Vagina (tissue), 2 donors: Measurements from ENCODE around the gene TMC8.

Experiments
- POLR2A ChIP-seq, 2 donors: fragments of 450-650 bp; IDR thresholded peaks; one replicate each; pipeline ENCODE4 v1.6.1; 2017; ENCODE audit warnings: antibody characterized with exemption in 2 of 2, mild to moderate bottlenecking in 2 of 2, moderate library complexity in 2 of 2
- POLR2AphosphoS5 ChIP-seq, 2 donors: sonication (generic); formaldehyde crosslinking; IDR thresholded peaks; one replicate each; pipeline ENCODE4 v1.9.0; 2017; ENCODE audit warnings: antibody characterized with exemption in 2 of 2, mild to moderate bottlenecking in 2 of 2, low read depth in 1 of 2; ENCODE audit not compliant: insufficient read depth in 1 of 2

DNA sequence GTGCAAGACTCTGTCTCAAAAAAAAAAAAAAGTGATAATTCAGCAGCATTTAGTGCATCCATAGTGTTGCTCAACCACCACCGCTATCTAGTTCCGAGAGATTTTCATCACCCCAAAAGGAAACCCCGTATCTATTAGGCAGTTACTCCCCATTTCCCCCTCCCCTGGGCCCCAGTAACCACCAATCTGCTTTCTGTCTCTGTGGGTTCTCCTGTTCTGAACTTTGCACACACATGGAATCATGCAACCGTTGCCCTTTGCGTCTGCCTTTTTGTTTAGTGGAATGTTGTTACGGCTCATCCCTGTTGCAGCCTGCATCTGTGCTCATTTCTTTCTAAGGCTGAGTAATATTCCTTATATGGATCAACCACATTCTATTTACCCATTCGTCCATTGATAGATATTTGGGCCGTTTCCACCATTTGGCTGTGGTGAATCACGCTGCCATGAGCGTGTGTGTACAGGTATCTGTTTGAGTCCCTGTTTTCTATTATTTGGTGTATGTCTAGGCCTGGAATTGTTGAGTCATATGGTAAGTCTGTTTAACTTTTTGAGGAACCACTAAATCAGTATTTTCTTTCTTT is 29.1 kb downstream of the TMC8 start:
- TF ChIP-seq POLR2A (IDR thresholded peaks at IDR 0.05) (no peak), POLR2AphosphoS5 (IDR thresholded peaks at IDR 0.05; ENCODE audit: insufficient read depth in 1 of 2, low read depth in 1 of 2) (peak in 1 of 2 donors; percentile 85)
